Measurements from ENCODE around the gene SEMA4C.
"Not testable (repeated sequence)": the region's sequence is repeated elsewhere in the genome, so short reads cannot be mapped to it uniquely, and the experiment has no call there.

The SEMA4C gene

DNA sequence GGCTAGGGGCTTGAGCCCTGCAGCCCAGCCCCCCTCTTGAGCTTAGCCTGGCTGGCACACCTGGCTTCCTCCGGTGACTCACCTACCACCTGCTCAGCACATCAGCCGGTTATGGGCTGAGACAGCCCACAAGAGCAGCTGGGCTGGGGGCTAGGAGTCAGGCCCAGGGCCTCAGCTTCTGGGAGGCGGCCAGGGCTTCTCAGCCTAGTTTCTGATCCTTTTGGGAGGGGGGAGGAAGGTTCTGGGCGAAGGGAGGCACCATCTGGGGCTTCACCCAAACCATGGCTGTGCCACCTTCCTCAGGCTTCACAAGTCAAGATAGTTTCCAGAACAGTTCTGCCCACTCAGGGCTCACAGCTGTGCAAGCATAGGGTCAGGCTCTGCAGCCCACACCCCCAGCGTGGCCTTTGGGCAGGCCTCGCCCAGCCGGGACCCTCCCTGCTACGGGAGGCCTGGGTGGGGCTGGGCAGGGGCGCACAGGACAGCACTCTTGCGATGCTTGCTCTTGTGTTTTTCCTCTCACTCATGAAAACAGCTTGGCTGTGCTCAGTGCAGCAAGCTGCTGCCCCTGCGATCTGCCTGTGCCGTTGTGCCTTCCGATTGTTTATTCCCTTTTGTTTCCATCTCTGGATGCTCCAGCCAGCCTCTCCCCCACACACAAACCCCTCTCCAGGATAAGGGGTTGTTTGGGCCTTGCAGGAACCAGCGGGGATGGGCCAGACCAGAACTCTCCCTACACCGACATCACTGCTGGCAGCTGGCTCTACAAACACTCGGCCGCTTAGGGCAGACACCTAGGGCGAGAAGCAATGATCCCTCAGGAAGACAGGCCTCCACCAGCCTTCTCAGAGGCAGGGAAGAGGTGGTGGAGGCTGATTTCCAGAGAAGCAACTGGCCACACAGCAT, 26.1 kb upstream of the SEMA4C start:
- DNase-seq, result peak; percentile 60

DNA sequence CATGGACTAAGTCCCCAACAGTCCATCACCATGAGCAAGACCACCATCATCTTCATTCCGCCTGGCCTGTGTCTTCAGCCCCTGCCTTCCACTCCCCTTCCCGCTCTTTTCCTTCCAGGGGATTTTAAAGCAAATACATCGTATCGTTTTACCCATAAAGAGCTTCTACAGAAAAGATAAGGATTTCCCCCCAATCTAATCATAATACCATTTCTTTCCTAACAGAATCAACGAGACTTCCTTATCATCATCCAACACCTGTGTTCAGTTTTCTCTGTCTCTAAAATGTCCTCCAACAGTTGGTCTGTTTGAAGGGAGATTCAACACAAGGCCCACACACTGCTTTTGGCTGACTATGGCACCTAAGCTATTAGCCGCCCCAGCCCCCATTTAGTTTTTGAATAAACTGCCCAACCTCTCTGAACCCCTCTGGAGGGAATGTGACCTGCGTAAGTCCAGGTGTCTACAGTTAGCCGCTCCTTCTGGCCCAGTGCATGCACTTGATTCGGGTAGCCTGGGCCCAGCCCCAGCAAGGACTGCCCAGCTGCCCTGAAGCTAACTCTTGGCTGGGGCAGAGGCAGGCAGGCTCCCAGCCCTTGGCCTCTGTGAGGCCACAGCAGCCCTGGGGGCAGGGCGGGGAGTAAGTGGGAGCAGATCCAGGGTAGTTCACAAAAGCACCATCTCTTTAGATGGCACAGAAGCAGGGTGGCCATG, 25.3 kb upstream of the SEMA4C start:
- DNase-seq, result no peak

DNA sequence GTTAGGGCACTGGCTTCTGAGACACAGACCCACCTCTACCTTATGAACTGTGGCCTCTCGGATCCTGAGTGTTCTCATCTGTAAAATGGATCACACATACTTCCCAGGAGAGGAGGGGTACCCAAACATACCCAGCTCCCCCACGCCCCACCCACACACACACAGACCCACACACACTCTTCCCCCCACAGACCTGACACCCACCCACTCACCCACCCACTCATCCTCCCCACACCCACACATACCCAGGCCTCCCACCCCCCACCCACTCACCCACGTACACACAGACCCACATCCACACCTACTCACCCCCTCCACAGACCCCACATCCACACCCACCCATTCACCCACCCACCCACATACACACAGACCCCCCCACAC, 24.3 kb upstream of the SEMA4C start:
- DNase-seq, result no peak

DNA sequence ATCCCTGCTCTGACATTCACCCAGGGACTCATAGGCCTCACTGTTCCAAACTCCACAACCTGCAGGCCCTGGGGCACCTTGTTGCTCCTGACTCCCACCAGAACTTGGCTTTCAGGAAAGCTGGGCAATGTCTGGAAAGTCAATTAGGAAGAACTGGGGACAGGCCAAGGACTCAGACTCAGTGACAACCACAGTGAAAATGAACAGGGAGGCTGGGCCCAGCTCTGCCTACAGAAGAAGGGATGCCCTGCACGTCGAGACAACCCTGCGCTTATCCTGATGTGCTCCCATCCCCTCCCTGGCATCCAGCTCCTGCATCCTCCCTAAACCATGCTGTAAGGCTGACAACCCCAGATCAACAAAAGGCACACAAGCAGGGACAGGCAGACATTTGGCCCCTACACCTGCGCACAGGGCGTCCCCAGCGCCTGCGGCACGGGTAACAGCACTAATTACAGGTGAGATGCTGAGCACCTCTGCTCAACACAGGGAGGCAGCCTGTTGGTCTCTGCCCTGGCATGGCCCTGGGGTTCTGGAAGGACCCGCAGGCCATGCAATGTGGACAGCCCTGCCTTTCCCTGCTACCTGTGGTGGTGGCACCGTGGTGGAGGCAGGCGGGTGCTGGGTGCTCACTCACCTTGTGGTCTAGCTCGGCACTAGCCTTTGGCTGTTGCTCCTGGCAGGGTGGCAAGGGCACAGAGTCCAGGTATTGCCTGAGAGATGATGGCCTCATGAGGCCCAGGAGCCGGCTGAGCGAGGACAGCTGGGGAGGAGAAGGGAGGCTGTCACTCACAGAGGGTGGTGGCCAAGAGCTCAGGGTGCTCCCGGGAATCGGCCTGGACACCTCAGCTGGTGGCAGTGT, 23.6 kb upstream of the SEMA4C start:
- DNase-seq, result no peak

DNA sequence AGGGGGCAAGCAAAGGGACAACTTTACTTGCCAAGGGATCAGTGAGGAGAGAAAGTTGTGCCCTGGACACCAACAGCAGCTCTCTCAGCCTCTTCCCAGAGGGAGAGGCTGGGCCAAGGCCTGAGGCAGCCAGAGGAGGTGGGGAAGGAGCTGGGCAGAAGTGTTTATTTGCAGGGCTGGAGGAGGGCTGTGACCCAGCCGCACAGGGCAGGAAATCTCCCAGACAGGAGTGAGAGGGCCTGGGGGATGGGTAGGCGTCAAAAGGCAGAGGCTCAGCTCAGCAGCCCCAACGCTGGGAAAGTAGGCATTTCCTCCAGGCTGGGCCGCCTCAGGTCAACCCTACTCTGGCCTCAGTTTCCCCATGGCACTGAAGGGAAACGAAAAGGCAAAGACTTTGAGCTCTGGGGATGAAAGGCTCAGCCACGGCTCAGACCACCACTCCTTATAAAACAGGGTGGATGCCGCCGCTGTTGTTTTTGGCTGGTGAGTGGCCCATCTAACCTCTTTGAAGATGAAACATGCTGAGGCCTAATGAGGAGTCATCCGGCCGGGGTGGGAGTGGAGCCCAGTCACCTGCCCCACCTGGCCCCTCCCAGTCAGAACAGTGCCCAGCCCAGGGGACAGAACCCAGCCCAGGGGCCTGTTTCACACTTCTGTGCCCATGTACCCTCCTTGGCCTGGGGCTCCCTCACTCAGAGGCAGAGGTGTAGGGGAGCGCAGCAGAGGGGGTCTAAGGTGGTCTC, 21.9 kb upstream of the SEMA4C start:
- no peak for DNase-seq

DNA sequence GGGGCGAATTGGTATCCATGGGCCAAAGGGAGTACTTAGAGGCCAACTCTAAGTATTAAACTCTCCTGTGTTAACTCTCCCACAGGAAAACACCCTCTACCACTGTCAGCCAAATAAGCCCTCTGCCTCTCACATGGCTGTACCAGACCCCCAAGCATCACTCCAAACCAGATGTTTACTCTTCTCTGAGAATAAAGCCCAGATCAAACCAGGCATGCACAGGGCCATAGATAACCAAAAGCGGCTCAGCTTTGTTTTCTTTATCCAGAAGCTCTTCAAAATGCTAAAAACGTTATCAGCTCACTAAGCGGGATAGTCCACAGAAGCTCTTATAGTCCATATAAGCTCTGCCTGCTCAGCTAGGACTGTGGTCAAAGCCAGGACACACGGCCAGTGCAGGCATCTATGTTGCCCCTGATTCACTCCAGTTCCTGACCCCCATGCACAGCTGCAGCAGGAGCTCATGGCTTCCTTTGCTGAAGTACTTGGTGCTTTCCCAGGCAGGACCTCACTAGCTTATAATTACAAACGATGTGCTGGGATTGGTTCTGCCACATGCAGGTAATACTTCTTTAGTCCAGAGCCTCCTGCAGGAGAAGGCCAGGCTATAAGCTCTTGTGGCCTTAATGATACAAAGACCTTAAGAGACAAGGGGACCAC, 21.0 kb upstream of the SEMA4C start:
- no peak for DNase-seq

DNA sequence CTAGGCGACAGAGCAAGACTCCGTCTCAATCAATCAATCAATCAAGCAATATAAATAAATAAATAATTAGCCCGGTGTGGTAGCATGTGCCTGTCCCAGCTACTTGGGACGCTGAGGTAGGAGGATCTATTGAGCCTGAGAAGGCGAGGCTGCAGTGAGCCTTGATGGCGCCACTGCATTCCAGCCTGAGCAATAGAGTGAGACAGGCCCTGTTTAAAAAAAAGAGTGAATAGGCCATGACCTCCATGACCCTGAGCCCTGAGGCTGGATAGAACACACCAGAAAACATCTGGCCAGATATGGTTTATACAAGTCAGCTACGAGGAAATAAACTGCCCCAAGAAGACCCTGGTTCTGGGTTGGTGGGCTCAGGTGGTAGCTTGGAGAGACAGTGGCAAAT, 20.4 kb upstream of the SEMA4C start:
- DNase-seq, result no peak

DNA sequence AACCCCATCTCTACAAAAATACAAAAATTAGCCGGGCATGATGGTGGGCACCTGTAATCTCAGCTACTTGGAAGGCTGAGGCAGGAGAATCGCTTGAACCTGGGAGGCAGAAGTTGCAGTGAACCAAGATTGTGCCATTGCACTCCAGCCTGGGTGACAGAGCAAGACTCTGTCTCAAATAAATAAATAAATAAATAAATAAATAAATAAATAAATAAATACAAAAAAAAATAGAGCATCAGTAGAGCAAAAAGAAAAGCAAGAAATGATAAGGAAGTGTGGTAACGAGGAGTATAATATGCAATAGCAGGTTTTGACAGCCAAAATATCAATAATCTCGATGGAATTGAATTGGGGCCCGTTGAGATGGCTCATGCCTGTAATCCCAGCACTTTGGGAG, 19.6 kb upstream of the SEMA4C start:
- DNase-seq, result not testable (repeated sequence)

DNA sequence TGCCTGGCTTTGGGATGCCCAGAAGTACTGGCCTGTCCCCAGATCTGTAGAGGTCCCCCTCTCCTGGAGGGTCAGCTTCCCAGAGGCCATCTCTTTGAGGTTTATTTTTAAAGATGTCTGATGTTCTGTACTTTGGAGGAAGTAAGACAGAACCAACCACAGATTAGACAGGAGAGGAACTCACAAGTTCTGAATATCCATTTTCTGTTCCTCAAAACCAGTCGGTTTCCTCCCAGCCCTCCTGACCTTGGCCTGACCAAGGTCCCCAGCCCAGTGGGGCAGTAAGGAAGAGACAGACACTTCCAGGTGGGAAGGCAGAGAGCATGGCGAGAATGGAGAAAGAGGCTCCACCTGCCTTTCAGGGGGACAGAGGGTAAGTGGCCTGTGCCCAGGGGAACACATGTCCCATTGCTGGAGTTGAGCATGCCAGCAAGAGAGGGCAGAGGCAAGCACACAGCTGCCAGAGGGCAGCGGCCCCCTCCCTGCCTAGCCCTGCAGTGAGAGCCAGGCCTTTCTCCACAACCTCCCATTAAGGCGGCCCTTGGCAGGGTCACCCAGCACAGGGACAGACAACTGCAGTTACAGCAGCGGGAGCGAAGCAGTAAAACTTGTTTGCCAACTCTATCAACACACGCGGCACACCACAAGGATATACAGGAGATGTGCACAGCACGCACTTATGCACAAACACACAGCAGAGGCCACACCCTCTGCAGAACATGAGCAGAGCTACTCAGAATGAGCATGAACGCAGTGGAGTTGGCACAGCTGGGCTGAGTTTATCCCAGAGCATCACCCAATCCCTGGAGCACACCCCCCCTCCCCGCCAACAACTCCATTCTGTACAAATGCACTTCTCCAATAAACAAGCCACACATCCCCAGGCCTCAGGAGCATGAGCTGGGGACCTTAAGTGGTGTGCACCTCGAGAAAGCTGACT, 18.5 kb upstream of the SEMA4C start:
- no peak for DNase-seq

DNA sequence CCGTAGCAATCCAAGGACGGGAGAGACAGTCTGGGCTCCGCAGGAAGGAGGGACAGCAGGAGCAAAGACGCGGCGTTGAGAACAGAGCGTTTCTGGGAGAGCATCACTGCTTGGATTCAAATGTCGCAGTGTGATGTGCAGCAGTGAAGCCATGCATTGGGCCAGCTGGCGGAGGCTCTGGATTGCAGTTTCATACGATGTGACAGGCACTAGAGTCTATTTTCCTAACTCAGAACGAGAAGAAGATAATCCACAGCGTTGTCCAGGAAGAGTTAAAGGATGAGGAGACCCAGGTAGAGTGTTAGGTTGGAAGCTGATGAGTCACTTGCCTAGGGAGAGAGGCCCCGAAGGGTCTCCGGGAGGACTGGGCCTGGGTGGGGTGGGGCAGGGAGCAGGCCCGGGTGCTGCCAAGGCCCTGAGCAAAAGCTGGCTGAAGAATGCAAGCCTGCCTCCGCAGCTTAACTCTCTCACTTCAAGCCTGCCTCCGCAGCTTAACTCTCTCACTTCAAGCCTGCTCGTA, 17.7 kb upstream of the SEMA4C start:
- DNase-seq, result no peak

DNA sequence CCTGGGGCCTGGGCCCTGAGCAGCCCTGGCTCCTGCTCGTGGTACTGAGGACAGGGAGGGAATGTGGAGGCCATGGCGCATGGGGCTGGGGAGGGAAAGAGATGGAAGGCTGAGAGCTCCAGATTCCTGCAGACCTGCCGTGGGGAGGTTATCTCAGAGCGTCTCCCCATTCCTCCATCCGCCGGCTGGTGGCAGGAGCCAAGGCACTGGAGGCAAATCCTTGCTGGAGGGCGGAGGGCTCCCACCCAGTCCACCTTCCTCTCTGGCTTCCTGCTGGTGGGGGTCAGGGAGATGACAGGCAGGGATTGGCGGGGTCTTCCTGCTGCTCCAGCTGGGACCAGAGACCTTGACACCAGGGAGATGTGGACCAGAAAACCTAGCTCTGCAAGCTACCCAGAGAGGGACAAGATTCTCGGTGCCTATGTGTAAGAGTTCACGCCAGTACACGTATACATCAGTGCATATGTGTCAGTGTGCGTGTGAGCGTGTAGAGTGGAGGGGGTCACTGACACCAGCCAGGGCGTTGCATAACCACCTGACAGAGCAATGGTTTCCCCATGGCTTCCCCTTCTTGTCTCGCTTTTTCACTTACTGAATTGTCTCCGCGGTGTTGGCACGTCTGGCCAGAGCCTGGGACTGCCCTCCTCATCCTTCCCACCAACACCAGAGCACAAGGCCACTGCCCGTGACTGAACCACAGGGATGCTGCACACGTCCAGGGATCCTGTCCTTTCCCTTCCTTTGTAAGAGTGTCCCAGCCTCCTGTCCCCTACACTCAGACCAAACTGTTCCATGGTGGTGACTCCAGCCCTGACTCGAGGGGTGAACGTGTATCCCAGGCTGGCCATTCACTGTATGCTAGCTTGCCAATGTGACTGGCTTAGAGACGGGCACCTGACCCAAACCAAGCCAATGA, 15.8 kb upstream of the SEMA4C start:
- DNase-seq, result no peak

DNA sequence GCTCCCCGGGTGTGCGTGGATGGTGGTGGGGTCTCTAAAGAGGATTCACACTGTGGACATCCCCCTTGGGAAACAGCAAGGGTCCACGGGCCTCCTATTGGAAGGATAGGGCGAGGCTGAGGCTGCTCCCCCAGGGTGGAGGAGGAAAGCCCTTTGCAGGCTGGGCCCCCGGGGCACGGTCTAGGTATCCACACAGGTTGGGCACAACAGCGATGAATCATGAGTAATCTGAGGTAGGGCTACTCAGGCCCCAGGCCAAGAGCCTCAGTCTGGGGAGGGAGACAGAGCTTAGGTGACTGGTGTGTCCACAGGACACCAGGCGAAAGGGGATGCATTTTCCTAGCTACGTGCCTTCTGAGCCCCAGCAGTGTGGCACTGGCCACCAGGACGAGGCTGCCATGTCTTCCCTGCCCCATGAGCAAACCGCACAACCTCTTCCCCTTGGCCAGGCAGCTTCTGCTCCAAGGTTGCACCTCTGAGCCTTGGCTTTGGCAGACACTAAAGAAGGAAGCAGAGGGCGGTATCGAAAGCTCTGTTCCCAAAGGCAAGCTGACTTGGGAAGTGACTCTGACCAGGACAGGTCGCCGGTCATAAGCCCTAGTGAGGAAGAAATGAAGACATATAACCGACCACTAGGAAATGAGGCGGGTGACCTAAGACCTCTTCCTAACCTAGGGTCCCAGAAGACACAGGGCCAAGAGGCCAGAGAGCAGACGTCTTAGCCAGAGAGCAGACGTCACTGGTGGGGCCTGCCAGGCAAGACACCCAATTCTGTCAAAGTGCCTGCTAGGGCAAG, 14.6 kb upstream of the SEMA4C start:
- DNase-seq, result no peak

DNA sequence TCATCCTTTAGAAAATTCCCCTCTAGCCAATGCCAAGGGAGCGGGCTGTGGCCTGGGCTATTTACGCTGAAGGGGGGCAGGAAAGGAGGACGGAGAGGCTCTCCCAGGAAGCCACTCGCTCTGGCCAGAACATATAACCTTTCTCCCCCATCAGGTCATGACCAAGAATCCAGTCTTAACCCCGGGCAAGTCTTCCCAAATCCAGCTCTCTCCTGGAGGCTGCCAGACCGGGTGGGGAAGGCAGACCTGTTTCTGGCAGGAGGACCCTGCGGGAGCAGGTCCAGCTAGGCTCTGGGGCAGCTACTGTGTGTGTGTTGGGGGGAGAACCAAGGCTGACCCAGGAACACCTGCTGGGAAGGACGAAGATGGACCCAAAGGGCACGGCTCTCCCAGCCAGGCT, 13.4 kb upstream of the SEMA4C start:
- DNase-seq, result no peak

DNA sequence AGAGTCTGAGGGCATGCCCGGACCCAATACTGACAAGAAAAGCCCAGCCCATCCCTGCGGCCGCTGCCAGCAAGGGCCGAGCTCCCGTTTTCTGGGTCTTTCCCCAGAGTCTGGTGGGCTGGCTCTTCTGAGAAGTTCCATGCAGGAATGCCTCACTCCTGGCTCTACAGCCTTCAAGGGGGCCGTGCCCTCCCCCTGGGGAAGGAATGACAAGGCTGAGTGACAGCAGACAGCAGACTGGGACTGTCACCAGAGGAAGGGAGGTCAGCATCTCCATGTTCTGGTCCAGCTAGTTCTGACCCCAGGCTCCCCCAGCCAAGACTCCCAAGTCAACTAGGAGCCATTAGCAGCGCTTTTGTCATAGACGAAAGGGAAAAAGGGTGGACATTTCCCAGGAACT, 13.0 kb upstream of the SEMA4C start:
- DNase-seq, result no peak

DNA sequence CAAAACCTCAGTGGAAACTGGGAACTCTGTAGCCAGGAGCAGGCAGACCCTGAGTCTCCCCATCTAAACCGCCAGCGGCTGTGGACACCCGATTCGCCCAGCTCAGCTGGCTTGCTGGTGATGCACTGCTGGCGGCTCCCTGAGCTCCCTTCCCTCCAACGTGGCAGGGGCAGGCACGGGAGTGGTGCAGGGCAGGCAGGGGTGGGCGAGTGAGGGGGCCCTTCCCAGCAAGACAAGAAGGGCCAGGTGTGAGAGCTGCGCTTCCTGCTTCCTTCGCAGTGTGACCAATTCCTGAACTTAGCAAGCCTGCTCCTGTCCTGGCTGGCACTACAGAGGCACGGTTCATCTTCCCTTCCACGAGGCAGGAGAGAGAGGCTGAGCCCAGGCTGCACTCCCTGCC, 12.3 kb upstream of the SEMA4C start:
- DNase-seq, result no peak

DNA sequence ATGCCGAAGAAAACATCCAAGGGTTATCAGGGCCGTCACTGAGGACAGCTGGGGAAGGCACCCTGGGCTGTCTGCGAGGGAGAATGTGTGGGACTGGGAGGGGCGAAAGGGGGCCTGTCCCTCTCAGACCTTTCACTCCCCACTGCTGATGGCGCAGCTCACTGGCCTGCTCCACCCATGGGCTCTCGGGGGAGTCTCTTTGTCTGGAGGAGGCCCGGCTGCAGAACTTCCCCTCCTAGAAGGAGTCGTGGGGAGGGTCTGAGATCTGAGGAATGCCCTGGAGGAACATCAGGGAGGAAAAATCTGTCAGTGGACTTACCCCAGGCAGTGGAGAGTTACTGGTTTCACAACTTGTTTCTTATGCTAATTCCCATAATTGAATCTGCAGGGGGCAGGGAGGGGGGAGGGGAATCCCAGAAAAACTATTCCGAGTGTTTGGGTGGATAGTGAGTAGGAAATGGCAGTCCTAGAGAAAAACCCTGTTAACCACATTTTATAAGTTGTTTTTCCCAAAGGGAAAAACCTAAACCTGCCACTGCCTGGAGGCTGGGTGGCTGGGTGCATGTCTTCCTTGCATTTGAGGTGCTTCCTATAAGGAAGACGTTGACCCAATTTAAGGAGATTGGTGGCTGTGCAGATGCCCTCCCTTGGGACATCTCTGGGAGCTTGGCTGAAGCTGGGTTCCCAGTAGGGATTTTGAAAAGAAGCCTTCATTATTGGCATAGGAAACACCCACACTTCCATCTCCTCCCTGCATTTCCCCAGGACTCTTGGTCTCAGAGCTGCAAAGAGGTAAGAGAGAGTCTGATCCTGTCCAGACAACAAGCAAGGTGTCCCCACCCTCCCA, 11.7 kb upstream of the SEMA4C start:
- DNase-seq, result no peak

DNA sequence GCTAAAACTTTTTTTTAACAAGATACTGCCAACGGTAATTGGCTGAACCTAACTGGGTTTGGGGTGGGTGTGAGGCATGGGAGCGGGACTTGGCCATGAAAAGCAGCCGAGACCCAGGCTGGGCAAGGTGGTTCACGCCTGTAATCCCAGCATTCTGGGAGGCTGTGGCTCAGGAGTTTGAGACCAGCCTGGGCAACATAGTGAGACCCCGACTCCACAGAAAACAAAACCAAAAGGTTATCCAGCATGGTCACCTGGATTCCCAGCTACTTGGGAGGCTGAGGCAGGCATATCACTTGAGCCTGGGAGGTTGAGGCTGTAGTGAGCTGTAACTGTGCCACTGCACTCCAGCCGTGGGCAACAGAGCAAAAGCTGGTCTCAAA, 11.0 kb upstream of the SEMA4C start:
- no peak for DNase-seq

DNA sequence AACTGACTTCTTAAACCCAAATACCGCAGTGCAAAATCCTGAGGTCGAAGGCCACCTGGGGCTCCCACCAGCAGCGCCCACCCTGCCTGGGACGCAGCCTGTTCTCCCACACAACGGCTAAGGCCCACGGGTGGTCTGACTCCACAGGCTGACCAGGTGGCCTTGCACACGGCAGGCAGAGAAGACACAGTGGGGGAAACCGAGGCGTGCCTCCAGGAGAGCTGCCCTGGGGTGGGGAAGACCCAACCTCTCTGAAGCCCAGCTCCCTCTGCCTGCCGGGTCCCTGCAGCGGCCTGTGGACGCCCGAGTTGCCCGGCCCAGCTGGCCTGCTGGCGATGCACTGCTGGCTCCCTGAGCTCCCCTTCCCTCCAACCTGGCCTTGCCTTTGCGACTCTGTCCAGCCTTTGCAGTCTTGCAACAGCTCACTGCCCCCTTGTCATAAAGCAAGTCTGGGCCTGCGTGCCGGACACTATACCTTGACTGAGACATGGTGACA, 9.7 kb upstream of the SEMA4C start:
- no peak for DNase-seq

Data from COR-L47 (cell line).